ENCODE data around the gene ENTREP1.

Gene ENTREP1

DNA sequence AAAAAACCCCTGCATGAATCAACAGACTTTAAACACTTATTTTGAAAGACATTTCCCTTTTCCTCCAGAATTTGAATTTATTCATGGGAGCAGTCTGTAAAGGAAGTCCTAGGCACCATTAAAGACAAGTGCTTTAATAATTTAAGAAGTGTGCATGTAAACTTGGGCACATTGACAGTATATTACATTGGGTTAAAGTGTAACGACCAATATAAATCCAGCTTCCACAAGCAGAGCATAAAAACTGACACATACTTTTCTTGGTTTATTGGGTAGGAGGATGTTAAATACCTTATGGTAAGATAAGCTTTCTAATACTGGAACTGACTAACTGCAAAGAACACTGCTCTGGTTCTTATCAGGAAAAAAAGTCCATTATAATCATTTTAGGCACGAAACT lies 1.2 kb upstream of the ENTREP1 start:
- DNase-seq = no peak

DNA sequence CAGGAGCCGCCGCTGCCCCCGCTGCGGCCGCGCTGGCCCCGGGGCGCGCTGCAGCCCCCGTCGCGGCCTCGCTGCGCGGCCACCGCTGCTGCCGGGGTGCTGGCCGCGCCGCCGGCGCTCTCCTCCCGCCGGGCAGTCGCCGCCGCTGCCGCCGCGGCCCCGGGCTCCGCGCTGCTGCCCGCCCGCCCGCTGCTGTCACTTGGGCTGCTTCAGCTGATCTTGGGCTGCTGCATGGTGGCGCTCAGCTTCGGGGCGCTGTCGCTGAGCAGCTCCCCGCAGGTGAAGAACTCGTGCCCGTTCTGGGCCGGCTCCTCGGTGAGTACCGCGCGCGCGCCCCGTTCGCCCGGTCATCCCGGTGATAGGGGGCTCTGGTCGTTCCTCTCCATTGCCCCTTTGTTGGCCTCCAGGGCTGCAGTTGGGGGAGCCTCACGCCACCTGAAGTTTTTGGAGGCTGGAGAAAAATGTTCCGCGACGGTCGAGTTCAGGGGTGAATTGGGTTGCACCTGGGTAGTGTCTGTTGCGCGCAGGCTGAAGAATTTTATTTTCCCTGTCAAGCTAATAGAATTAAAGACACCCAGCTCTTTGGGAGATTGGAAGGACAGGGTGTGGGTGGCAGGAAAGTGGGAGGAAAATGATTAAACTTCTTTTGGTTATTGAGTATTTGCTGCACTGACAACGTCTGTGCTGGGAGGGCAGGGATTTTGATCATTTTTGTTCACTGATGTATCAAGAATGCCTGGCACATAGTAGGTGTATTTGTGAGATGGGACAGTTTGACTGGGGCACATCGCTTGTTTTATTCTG lies 596 bp downstream of the ENTREP1 start:
- no peak for DNase-seq

DNA sequence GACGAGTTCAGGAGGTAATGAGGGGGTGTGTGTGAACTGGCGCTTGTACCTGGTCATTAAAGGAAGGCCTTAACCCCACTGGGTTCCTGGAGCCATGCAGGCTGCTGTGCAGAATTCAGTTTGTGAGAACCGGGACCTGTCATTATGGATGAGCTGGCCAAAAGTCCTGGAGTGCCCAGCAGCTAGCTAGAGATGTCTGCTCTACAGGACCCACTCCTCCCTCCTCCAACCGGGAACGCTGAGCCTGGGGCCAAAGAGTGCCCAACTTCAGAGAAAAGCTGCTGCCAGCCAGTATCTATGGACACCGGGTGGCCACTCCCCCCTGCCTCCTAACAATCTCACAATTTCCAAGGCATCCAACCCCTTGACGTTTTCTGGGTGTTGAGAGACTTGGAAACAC lies 1.2 kb downstream of the ENTREP1 start:
- no peak for DNase-seq

DNA sequence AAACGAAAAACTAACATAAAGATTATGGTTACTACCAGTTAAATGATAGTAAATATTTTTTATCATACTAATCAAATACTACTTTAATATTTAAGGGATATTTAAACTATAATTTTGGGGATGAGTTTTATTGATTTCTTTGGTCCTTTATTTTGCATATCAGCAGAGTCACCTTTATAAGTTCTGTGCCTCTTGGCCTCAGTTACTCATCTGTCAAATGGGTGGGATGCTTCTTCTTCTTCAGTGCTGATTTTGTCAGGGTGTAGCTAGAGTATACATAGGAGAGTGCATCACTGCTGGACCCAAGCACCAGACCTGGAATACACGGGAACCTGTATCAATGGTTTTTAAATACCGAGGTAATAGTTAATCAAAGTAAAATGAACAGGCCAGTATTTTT lies 5.6 kb downstream of the ENTREP1 start:
- no peak for DNase-seq

DNA sequence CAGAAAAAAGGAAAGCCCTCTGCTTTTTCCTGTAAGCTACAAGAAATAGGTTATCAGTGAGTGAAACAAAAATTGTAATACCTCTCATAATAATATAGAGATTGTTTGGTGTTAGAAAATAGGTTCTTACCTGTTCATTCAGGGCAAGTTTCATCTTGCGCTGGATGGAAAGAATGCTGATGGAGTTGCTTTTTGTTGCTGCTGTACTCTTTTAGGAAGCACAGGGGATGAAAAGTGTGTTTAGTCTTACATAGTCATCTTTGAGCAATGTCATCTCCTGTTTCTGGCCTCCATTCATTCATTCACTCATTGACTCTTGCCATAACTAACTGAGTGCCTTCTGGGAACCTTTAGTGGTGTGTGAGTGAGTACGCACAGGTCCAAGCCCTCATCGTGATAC lies 6.4 kb downstream of the ENTREP1 start:
- DNase-seq = no peak

DNA sequence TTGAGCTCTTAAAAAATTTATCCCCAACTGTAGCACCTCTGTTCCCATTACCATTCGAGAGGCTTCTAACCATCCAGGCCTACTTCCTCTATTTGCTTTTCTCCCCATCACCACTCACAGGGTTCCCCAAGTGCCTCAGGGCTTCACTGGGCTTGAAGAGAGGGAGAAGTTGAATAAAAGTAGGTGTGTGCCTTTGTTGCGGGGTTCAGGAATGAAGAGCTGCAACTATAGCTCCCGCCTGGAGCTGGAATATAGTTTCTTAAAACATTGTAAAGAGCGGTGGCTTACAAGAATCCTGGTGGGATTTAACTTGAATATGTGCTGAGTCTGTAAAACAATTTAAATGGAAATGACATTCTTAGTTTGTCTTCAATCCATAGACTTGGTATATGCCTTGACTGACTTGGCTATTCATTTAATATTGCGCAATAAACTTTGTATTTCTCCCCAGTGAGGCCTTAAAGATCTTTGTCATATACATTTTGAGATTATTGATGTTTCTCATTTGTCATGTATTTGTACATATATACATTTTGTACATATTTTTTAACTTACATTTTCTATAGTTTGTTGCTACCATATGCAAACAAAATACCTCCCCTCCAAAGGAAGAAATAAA lies 7.2 kb downstream of the ENTREP1 start:
- no peak for DNase-seq

DNA sequence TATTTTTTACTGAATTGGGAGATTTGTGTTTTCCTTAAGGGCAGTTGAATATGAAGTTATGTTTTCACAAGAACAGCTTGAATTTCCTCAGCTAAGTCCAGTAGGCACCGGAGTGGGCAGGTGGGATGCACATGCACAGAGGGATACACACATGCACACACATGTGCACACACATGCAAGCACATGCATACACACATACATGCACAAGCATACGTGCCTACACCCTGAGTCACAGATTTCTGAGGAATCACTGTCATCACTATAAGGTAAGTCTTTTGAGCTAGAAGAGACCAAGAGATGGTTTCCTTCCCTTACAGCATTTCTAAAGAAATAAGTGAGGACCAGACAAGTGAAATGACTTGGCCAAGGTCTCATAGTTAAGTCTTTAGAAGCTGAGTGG lies 8.7 kb downstream of the ENTREP1 start:
- no peak for DNase-seq

DNA sequence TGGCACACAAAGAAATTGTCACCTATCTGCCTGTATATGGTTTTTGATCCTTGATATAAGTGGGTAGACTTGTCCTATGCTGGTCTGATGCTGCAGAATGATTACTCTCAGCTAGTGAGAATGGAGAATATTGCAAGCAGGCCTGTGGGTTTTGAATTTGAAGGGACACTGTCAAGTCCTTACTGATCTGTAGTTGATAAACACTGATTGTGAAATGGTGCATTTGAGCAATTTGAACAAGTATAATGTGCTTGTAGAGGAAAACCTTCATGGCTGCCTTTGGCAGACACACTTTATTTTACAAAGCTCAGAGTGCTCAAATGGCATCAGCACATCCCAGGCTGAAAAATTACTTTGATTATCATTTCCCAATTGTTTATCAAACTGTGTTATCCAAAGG lies 9.3 kb downstream of the ENTREP1 start:
- DNase-seq = no peak

DNA sequence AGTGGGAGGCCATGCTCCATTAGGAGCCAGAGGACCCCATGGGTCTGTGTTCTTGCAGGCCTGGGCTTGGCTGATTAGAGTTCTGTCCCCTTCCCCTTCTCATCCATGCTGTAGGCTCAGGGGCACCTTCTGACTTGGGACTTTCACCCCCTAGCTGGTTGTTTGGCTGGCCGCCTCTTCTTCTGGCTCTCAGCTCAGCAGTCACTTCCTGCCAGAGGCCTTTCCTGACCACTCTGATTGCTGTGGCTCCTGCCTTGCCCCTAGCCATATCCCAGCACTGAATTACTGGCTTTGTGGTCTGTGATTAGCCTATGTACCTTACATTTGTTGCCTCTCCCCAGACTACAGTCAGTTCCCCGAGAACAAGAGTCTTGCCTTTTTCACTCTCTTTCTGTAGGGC lies 14.6 kb downstream of the ENTREP1 start:
- DNase-seq = no peak

DNA sequence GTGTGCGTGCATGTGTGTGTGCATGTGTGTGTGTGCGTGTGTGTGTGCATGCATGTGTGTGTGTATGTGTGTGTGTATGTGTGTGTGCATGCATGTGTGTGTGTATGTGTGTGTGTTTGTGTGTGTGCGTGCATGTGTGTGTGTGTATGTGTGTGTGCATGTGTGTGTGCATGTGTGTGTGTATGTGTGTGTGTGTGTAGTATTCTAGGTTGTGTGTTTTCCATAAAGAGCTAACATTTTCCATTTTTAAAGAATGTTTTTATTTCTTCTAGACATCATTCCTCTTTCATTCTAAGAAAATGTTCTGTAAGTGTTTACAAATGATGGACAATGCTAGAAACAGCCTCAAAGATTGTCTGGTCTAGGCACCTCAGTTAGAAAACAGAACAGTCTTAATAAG lies 15.6 kb downstream of the ENTREP1 start:
- no peak for DNase-seq

DNA sequence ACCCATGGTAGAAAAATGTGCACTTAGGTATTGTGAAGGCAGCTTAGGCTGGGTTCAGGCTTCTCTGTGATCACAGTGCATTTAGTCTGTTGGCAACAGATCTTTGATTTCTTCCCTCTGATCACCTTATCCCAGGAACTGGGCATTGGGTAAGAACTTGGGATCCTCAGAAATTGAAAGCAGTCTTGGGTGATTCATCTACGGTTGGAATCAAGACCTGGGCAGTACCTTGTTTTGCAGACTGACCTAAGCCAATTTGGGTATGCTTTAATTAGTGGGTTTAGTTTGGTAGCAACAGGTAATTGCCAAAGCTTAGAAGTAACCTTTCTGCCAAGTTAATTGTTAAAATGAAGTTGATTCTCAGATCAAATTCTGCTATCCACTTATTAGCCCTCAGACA lies 17.8 kb downstream of the ENTREP1 start:
- no peak for DNase-seq

DNA sequence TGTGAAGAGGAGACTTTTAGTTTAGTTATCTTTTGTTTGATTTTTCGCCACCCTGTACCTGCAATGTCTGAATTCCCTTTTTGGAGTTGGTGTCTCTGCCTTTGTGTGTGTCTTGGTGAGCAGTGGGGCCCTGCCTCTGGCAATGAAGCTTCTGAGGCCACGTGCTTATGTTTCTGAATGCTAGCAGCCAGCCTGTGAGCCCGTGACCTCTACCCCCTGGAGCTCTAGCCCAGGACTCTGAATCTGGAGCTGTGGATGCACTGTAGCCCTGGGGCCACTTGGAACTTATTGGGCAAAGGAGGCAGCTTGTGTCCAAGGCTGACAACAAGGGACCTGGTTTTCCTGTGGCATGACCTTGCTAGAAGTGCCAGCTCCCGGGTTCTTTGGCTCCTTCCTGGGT lies 19.4 kb downstream of the ENTREP1 start:
- DNase-seq = no peak

DNA sequence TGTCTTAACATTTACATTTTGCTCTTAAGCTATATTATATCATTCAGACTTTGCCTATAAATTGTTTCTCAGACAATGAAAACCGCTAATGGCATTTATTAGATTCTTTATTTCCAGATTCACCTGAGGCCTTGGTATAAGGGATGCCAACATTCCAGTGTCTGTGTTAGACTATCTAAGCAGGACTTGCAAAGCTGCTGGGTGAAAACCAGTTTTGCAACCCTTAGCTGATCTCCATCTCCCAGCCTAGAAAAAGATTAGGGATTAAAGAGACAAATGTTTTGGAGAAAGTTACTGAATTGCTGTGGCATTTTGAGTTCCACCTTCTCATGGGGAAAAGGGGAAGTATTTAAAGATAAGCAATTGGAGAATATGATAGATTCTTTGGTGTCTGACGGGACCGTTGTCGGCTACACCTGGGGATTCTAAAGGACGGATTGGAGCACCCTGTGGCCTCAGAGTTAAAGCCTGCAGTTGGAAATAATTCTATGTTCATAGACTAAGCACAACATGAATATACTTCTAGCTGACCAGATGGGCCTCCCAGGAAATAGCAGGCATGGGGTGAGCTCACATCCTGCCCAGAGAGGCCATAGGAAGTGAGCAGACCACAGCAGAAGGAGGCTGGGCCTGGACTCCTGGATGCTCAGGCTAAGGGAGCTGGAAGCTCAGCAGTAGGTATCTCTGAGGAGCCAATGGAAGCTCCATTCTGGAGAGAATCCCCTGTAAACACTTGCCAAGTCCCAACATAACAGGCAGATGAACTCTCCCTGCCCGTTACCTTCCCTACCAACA lies 21.8 kb downstream of the ENTREP1 start:
- no peak for DNase-seq

DNA sequence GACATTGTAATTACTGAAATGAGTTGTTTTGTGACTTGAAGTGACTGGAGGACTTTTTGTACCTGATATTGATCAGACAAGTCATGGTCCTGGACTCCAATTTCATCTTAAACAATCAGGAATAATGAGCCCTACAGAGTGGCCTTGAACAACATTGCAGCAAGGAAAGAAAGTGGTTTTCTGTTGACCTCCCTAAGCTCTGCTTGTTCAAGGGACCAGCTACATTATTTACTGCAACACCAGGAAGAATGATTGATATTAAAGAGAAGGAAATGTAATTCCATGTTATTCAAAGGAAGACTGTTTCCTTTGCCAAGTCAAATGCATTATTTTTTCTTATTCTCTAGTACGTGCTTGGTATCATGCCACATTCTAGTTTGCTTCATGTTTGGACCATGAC lies 22.6 kb downstream of the ENTREP1 start:
- DNase-seq = no peak

DNA sequence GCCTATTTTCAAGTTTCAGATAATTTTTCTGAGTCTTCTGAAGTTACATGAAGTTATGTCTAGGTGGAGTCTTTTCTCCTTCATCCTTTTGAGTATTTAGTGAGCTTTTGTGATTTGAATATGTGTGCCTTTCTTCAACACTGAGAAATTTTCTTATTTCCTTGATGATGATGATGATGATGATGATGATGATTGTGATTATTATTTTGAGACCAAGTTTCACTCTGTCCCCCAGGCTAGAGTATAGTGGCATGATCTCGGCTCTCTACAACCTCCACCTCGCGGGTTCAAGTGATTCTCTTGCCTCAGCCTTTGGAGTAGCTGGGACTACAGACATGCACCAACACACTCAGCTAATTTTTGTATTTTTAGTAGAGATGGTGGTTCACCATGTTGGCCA lies 26.2 kb downstream of the ENTREP1 start:
- DNase-seq = no peak

DNA sequence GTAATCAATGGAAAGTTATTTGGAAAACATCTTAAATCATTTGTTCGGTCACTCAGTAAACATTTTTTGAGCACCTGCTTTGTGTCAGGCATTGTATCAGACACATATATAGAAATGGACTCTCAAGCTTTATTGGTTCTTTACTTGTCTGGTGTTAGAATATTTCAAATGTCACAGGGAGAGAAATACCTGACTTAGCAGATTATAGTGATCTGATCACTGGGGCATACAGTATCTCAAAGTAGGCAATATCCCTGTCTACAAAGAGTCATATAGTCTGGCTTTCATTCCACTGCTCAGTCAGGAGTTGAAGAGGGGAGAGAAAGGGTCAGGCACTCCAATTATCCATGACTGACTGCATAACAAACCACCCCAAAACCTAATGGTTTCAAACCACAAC lies 30.2 kb downstream of the ENTREP1 start:
- no peak for DNase-seq

DNA sequence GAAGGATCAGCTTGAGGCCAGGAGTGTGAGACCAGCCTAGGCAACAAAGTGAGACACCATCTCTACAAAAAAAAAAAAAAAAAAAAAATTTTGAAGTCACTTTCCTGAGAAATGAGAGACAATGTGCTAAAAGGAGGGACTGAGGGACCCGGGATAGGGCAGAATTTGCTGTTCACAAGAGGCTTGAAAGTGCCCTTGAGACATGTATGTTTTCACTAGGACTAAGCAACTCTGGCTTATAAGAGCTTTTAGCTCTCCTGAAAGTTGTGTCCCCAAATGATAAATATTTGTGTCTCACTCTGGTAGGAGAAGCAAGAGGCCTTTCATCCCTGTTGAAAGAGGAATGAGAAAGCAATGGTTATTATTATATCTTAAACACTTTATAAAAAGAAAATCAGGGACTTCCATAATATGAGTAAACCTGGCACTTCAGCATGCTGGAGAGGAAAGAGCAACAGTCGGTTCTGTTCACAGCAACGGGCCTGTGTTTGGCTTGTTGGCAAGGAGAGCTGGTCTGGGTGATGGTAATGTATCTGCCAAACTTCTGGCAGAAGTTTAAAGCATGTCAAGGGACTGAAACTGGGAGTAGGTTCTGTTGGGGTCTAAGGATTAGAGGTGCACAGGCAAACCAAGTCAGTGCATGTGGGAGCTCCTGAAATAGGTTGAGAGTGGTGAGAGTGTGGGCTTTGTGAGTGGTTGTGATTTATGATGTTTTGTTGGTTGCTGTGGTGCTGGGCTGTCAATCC lies 32.2 kb downstream of the ENTREP1 start:
- DNase-seq = no peak

DNA sequence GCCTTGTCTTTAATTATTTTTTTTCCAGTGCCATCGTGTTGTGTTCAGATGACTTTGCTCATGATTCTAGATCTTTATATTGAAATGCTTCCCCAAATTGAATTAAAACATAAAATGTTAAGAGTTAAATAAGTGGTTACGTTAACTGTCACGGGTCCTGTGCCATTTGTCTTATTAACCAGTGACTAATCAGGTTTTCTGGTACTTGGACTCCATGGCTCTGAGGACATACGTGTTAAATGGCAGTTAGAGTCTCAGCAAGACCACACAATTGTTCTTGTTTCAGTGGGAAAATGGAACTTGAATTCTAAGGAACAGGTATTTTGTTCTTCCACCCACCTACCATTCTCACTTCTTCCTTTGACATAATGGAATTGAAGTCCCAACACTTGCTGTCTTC lies 32.8 kb downstream of the ENTREP1 start:
- no peak for DNase-seq

DNA sequence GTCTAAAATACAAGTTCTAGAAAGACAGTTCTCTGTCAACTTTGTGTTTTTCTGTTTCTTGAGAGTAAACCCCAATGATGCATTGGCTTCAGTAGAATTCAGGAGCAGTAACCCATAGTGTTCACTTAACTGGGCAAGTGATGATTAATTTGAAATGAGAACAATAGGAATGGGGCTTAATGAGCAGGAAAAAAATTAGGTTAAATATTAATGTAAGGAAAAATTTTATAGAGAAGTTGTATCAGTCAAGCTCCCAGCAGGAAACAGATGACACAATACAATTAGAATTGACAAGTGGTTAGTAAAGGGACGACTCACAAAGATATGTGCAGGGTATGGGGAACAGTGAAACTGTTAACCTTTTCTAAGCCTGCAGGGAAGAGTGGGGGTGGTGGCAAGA lies 38.2 kb downstream of the ENTREP1 start:
- DNase-seq = no peak

DNA sequence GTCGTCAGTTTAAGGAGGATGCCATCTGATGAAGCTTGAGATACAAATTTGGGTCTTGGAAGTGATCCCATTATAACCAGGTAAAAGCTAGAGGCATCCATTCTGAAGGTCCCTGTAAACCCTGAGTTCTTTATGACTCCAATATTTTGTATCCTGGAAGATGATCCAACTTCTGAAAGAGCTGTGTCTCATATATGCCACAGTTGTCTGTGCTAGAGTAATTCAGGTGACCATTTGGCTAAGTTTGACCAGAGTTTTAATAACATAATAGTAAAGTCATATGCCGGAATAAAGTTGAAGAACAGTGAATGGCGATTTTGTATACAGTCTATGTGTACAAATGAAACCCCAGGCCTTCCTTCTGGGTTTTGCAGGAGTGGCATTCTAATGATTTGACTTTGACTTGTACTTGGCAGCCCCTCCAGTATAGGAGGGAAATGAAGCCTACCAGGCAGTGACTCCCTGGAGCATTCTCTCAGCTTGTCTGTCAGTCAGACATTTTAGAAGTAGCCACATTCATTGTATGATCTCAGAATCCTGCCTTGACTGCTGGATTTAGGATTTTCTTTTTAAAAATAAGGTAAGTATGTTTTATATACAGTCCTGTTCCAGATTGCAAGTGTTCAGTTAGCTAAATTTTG lies 39.6 kb downstream of the ENTREP1 start:
- no peak for DNase-seq

DNA sequence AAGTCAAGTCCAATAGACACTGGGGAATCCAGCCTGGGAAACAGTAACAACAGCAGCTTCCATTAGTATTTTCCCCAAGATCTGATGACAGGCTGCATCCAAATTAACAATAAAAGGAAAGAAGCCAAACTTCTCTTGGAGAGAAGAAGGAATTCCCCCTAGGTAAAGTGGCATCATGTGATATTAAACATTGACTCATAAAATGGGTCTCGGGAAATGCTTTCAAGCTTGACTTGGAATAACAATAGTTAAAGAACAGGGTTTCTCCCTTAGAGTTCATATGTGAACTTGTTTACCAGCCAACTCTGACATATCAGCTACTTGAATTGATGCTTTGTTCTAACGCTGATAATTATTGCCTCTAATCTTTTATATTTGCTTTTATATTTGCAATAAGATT lies 45.4 kb downstream of the ENTREP1 start:
- no peak for DNase-seq

DNA sequence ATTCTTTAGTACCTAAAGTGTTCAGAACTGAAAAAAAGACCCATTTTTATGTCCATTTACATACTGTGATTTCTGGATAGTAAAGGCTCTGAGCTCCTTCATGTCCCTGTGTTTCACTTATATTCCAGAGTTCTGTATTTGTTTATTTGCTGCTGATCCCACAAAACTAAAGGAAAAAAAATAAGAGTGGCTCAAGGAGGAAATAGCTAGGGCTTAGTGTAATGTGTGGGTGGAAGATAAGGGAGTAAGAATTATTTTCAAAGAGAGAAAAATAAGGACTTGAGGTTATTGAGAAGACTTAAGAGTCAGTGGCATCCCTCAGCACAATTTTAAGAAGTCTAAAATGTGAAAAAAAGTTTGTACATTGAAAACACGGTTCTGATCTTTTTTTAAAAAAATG lies 46.0 kb downstream of the ENTREP1 start:
- DNase-seq = no peak

DNA sequence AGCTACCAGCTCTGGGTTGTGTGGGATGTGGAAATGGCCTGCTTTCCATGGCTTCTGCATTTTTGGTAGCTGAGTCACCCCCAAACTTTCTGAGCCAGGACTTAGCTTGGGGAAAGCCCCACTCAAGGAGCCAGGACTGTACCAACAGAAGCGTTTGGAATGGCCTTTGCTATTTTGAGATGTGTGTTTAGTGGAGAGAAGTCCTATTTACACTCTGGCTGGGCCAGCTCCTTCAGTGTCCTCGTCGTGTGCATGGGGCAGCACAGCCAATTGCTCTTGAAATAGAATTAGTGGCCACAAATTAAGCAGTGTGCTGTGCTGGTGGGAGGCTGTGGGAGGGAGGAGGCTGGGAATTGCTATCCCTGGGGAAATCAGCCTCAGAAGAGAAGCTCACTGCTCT lies 51.6 kb downstream of the ENTREP1 start:
- DNase-seq = no peak

Measured in activated CD4-positive, alpha-beta T cell treated with anti-CD3 and anti-CD28 coated beads, Interleukin-10, Interleukin-2, amounts not matched to agents 100 ng/mL and 50 ng/mL, durations not matched to agents 16 hours and 8 hours (primary cell).